IMR-90 (cell line): ENCODE measurements around the gene IQCK. TPM values are rescaled to one million over a fixed set of nuclear protein-coding genes. Genes with fewer than 3 reads are reported as not detected.

Experiments
- ATAC-seq: fragments of 200-7000 bp; cut with Tn5 transposase; 2 replicates; pipeline ENCODE4 v1.9.1; 2020; ENCODE audit warnings: low read depth, mild to moderate bottlenecking, moderate library complexity
- BruUV-seq: library from RNA; stranded (reverse); fragments of 400-500 nt; replicated peaks from 2 replicates; lab custom pipeline; 2021; lab: Mats Ljungman, UMichigan
- CTCF ChIA-PET: fragments of 300-600 bp; formaldehyde crosslinking; extraction: SDS; loops from one replicate; lab custom pipeline; 2021; ENCODE audit warnings: antibody characterized with exemption; lab: Yijun Ruan, JAX
- POLR2A ChIA-PET: fragments of 300-600 bp; sonication (Branson Sonifier 250); formaldehyde crosslinking; loops from one replicate; lab custom pipeline; 2022; ENCODE audit warnings: antibody characterized with exemption; ENCODE audit not compliant: unreplicated experiment; lab: Charles Lee
- DNase-seq: peaks from one replicate; pipeline ENCODE4 v3.0.0; 2013
- H2AFZ ChIP-seq: replicated peaks from 2 replicates; pipeline ENCODE3; 2013; ENCODE audit warnings: low read length, mild to moderate bottlenecking; ENCODE audit not compliant: poor library complexity
- H2AK5ac ChIP-seq: 2 replicates; pipeline ENCODE4 v1.6.1; 2013; ENCODE audit warnings: low read depth, low read length, inconsistent platforms
- H2AK9ac ChIP-seq: replicated peaks from 2 replicates; pipeline ENCODE3; 2013; ENCODE audit warnings: mild to moderate bottlenecking, low read depth, low read length, moderate library complexity; ENCODE audit not compliant: poor library complexity
- H2BK120ac ChIP-seq: 2 replicates; pipeline ENCODE4 v1.6.1; 2013; ENCODE audit warnings: low read depth, low read length, inconsistent platforms
- H2BK15ac ChIP-seq: 3 replicates; pipeline ENCODE4 v1.6.1; 2013; ENCODE audit warnings: low read depth, low read length, inconsistent platforms
- H2BK20ac ChIP-seq: 2 replicates; pipeline ENCODE4 v1.6.1; 2013; ENCODE audit warnings: low read depth, mild to moderate bottlenecking, inconsistent platforms, low read length, moderate library complexity
- H2BK5ac ChIP-seq: 2 replicates; pipeline ENCODE4 v1.6.1; 2013; ENCODE audit warnings: mild to moderate bottlenecking, low read depth, low read length, inconsistent platforms; ENCODE audit not compliant: poor library complexity, severe bottlenecking
- H3K14ac ChIP-seq: replicated peaks from 2 replicates; pipeline ENCODE4 v1.6.1; 2013; ENCODE audit warnings: low read depth, low read length, inconsistent platforms
- H3K18ac ChIP-seq: 2 replicates; pipeline ENCODE4 v1.6.1; 2013; ENCODE audit warnings: low read depth, low read length, control low read depth
- H3K23ac ChIP-seq: 2 replicates; pipeline ENCODE4 v1.6.1; 2013; ENCODE audit warnings: low read depth, low read length, inconsistent platforms
- H3K27ac ChIP-seq: 2 replicates; pipeline ENCODE4 v1.5.1; 2013; ENCODE audit warnings: mild to moderate bottlenecking, control low read depth, low read length; ENCODE audit not compliant: insufficient read depth
- H3K27me3 ChIP-seq: 2 replicates; pipeline ENCODE4 v1.6.1; 2013; ENCODE audit warnings: low read length; ENCODE audit not compliant: control insufficient read depth, insufficient read depth
- H3K36me3 ChIP-seq: 2 replicates; pipeline ENCODE4 v1.6.1; 2013; ENCODE audit warnings: low read length, mixed read lengths; ENCODE audit not compliant: control insufficient read depth, insufficient read depth
- H3K4ac ChIP-seq: 2 replicates; pipeline ENCODE4 v1.6.1; 2013; ENCODE audit warnings: low read depth, low read length, inconsistent platforms
- H3K4me1 ChIP-seq: 2 replicates; pipeline ENCODE4 v1.6.1; 2013; ENCODE audit warnings: low read length, mixed read lengths; ENCODE audit not compliant: control insufficient read depth, insufficient read depth
- H3K4me2 ChIP-seq: 2 replicates; pipeline ENCODE4 v1.6.1; 2013; ENCODE audit warnings: low read depth, mild to moderate bottlenecking, control low read depth, low read length, moderate library complexity
- H3K4me3 ChIP-seq: 2 replicates; pipeline ENCODE4 v1.5.1; 2013; ENCODE audit warnings: low read depth, mild to moderate bottlenecking, control low read depth, low read length, moderate library complexity; ENCODE audit not compliant: insufficient read depth
- H3K56ac ChIP-seq: 2 replicates; pipeline ENCODE4 v1.6.1; 2013; ENCODE audit warnings: low read length, inconsistent platforms; ENCODE audit not compliant: insufficient read depth; ENCODE audit errors: extremely low read depth
- H3K79me1 ChIP-seq, 2 experiments: 2 replicates each; pipeline ENCODE4 v1.6.1; 2013; ENCODE audit warnings: low read length in 2 of 2, inconsistent platforms in 1 of 2, low read depth in 1 of 2
- H3K9ac ChIP-seq: 2 replicates; pipeline ENCODE4 v1.6.1; 2013; ENCODE audit warnings: low read depth, low read length, control low read depth
- H3K9me1 ChIP-seq: 2 replicates; pipeline ENCODE4 v1.6.1; 2013; ENCODE audit warnings: low read length, inconsistent platforms; ENCODE audit not compliant: insufficient read depth
- H3K9me3 ChIP-seq: 2 replicates; pipeline ENCODE4 v1.6.1; 2013; ENCODE audit warnings: low read length; ENCODE audit not compliant: control insufficient read depth, insufficient read depth
- H4K20me1 ChIP-seq: 2 replicates; pipeline ENCODE4 v1.6.1; 2013; ENCODE audit warnings: low read length, inconsistent platforms; ENCODE audit not compliant: insufficient read depth
- H4K5ac ChIP-seq: 2 replicates; pipeline ENCODE4 v1.6.1; 2013; ENCODE audit warnings: mild to moderate bottlenecking, low read depth, low read length, control low read depth
- H4K8ac ChIP-seq, 2 experiments: 2 replicates each; pipeline ENCODE4 v1.6.1; 2013; ENCODE audit warnings: low read depth in 2 of 2, low read length in 2 of 2, control low read depth in 1 of 2, inconsistent platforms in 1 of 2
- H4K91ac ChIP-seq: 2 replicates; pipeline ENCODE4 v1.6.1; 2013; ENCODE audit warnings: low read depth, low read length, inconsistent platforms; ENCODE audit not compliant: insufficient read depth
- BHLHE40 ChIP-seq: fragments of 150-350 bp; IDR thresholded peaks from 2 replicates; pipeline ENCODE4 v1.6.1; 2016; ENCODE audit warnings: mild to moderate bottlenecking, low read depth, low read length
- CEBPB ChIP-seq: IDR thresholded peaks from 2 replicates; pipeline ENCODE4 v1.6.1; 2012; ENCODE audit warnings: low read depth, low read length, improper control_type of control experiment
- CHD1 ChIP-seq: IDR thresholded peaks from 2 replicates; pipeline ENCODE4 v1.6.1; 2012; ENCODE audit warnings: low read depth, low read length, improper control_type of control experiment
- FOS ChIP-seq: fragments of 150-350 bp; IDR thresholded peaks from 2 replicates; pipeline ENCODE4 v1.6.1; 2016; ENCODE audit warnings: low read depth, low read length
- MAFK ChIP-seq: IDR thresholded peaks from 2 replicates; pipeline ENCODE4 v1.6.1; 2012; ENCODE audit warnings: low read depth, low read length, improper control_type of control experiment
- MAZ ChIP-seq: IDR thresholded peaks from 2 replicates; pipeline ENCODE4 v1.6.1; 2012; ENCODE audit warnings: low read depth, mild to moderate bottlenecking, low read length, improper control_type of control experiment, moderate library complexity, borderline replicate concordance
- MXI1 ChIP-seq: IDR thresholded peaks from 2 replicates; pipeline ENCODE4 v1.6.1; 2012; ENCODE audit warnings: low read depth, mild to moderate bottlenecking, low read length, moderate library complexity, borderline replicate concordance
- NFE2L2 ChIP-seq: fragments of 150-350 bp; IDR thresholded peaks from 2 replicates; pipeline ENCODE4 v1.6.1; 2016; ENCODE audit warnings: low read depth, mild to moderate bottlenecking, low read length
- POLR2A ChIP-seq: IDR thresholded peaks from 2 replicates; pipeline ENCODE4 v1.6.1; 2012; ENCODE audit warnings: mild to moderate bottlenecking, low read depth, low read length
- RAD21 ChIP-seq: IDR thresholded peaks from 2 replicates; pipeline ENCODE4 v1.6.1; 2012; ENCODE audit warnings: low read length, improper control_type of control experiment
- RCOR1 ChIP-seq: IDR thresholded peaks from 2 replicates; pipeline ENCODE4 v1.6.1; 2012; ENCODE audit warnings: mild to moderate bottlenecking, low read length, improper control_type of control experiment; ENCODE audit not compliant: insufficient replicate concordance
- RFX5 ChIP-seq: IDR thresholded peaks from 2 replicates; pipeline ENCODE4 v1.8.0; 2012; ENCODE audit warnings: low read depth, mild to moderate bottlenecking, low read length, moderate library complexity
- SMC3 ChIP-seq: fragments of 150-350 bp; IDR thresholded peaks from 2 replicates; pipeline ENCODE4 v1.6.1; 2016; ENCODE audit warnings: low read depth, mild to moderate bottlenecking, antibody characterized with exemption, low read length, moderate library complexity
- WGBS, 2 experiments: methylation state at CpG; one replicate each; pipeline versions ENCODE4 v1.1.5 to v1.1.7; 2013; ENCODE audit warnings: missing lambda C conversion rate in 2 of 2; ENCODE audit not compliant: insufficient read length in 1 of 2; ENCODE audit errors: extremely low coverage in 2 of 2; 5-methylcytosine and 5-hydroxymethylcytosine counted together
- dilution Hi-C: fragments of 300-500 bp; cut with HindIII; formaldehyde crosslinking; loops from one replicate; pipeline ENCODE4 v1.14.3; 2018; ENCODE audit warnings: low sequenced_read_pairs; ENCODE audit not compliant: unreplicated experiment
- in situ Hi-C: fragments of 300-500 bp; cut with MboI; formaldehyde crosslinking; loops from 3 replicates; pipeline ENCODE4 v1.14.3; 2019; ENCODE audit warnings: low sequenced_read_pairs, inconsistent platforms, mixed read lengths
- intact Hi-C: fragments of 100-400 bp; cut with micrococcal nuclease; formaldehyde crosslinking; loops from 2 replicates; pipeline ENCODE4 v1.10.0; 2022
- polyA plus RNA-seq, 3 experiments: library from polyadenylated mRNA; depleted of rRNA; stranded (reverse); fragments of >200 nt; gene quantifications; 2 replicates each; pipeline ENCODE4 v1.2.3, GENCODE V29; 2012; ENCODE audit warnings: low replicate concordance in 1 of 3
- total RNA-seq: library from RNA; depleted of rRNA; stranded (reverse); fragments of >200 nt; gene quantifications from 2 replicates; pipeline ENCODE4 v1.2.3, GENCODE V29; 2012
- TF ChIP-seq, protein P1 (sequence below): conservative IDR thresholded peaks from 2 replicates; pipeline ENCODE4 v1.5.1; 2012; ENCODE audit warnings: mild to moderate bottlenecking, low read depth, low read length, improper control_type of control experiment
- TF ChIP-seq, protein P2 (sequence below): fragments of 150-350 bp; IDR thresholded peaks from 2 replicates; pipeline ENCODE4 v1.6.1; 2016; ENCODE audit warnings: low read depth, mild to moderate bottlenecking, low read length, moderate library complexity, borderline replicate concordance
- TF ChIP-seq, protein P3 (sequence below): fragments of 150-350 bp; IDR thresholded peaks from 2 replicates; pipeline ENCODE4 v1.6.1; 2017; ENCODE audit warnings: mild to moderate bottlenecking, antibody characterized with exemption, low read length, low read depth

Gene IQCK
- total and polyA plus RNA-seq, 2 of the 4 experiments (the other 2 are of a cell fraction): 4.1 to 5.4 TPM

DNA sequence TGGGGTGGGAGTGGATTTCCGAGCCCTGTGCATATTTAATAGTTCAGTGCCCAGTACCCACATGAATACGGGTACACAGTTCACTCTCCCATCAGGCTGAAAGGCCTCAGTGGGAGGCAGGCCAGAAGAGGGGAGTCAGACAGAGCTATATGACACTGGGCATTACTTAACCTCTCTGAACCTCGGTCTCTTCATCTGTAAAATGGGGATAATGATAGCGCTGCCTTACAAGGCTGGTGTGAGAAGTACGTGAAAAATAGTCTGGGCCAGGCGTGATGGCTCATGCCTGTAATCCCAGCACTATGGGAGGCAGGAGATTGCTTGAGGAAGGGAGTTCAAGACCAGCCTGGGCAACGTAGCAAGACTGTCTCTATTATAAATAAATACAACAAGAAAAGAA, 163.0 kb downstream of the IQCK start:
- ATAC-seq: no peak
- no CpG with 5 or more reads among the region's 7 CpGs for WGBS, 2 experiments

More for the DNA sequence above, 163.0 kb downstream of the IQCK start:
- H3K9me1 ChIP-seq: no peaks in the 10 kb centered on the region; the same call in 1 of the 2 replicates
- CTCF ChIA-PET: no interaction called here
- no peak for DNase-seq
- no peak overlapping the region for H4K91ac ChIP-seq
- no peak overlapping the region for H3K9ac ChIP-seq
- no peak overlapping the region for H2BK120ac ChIP-seq
- peaks cover 0 to 8% of the 10 kb centered on the region in 2 experiments; a peak in 1 of 4 replicates for H3K79me1 ChIP-seq
- intact Hi-C loops: no loop called here
- H3K4me2 ChIP-seq: no peak overlapping the region
- no peak overlapping the region for H2AK9ac ChIP-seq
- H3K18ac ChIP-seq: no peak overlapping the region
- H3K4ac ChIP-seq: no peak overlapping the region
- no peak overlapping the region for H4K5ac ChIP-seq
- H3K27me3 ChIP-seq: peaks cover 11% of the 10 kb centered on the region
- H3K9me3 ChIP-seq: no peaks in the 10 kb centered on the region
- H3K27ac ChIP-seq: no peak overlapping the region
- dilution Hi-C loops: loop anchor here (25.0 kb wide), 1 partner anchor 269 kb away; no protein-coding TSS in a partner anchor
- H2BK15ac ChIP-seq: no peak overlapping the region
- no peak overlapping the region for H3K56ac ChIP-seq
- H3K23ac ChIP-seq: no peak overlapping the region
- in situ Hi-C loops: loop anchor here (25.0 kb wide), 1 partner anchor 769 kb away; the partner anchor contains the start of gene ITPRIPL2
- no peak overlapping the region for H4K8ac ChIP-seq
- no TSS peak for BruUV-seq
- peaks cover 5% of the 10 kb centered on the region; the same call in 1 of the 2 replicates for H3K4me1 ChIP-seq
- no peak overlapping the region for H2BK20ac ChIP-seq
- H2AK5ac ChIP-seq: no peak overlapping the region
- H2AFZ ChIP-seq: no peak overlapping the region
- POLR2A ChIA-PET: no interaction called here
- H3K4me3 ChIP-seq: no peak overlapping the region
- peaks cover 4% of the 10 kb centered on the region; the same call in 1 of the 2 replicates for H4K20me1 ChIP-seq
- no peak for TF ChIP-seq FOS
- no peak for TF ChIP-seq BHLHE40
- no peak for TF ChIP-seq MXI1
- TF ChIP-seq CHD1: no peak
- no peak for TF ChIP-seq CEBPB
- TF ChIP-seq POLR2A: no peak
- TF ChIP-seq MAZ: no peak
- no peak for TF ChIP-seq MAFK
- TF ChIP-seq, protein P1, sequence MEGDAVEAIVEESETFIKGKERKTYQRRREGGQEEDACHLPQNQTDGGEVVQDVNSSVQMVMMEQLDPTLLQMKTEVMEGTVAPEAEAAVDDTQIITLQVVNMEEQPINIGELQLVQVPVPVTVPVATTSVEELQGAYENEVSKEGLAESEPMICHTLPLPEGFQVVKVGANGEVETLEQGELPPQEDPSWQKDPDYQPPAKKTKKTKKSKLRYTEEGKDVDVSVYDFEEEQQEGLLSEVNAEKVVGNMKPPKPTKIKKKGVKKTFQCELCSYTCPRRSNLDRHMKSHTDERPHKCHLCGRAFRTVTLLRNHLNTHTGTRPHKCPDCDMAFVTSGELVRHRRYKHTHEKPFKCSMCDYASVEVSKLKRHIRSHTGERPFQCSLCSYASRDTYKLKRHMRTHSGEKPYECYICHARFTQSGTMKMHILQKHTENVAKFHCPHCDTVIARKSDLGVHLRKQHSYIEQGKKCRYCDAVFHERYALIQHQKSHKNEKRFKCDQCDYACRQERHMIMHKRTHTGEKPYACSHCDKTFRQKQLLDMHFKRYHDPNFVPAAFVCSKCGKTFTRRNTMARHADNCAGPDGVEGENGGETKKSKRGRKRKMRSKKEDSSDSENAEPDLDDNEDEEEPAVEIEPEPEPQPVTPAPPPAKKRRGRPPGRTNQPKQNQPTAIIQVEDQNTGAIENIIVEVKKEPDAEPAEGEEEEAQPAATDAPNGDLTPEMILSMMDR: no peak
- TF ChIP-seq RAD21: no peak
- TF ChIP-seq, protein P2, sequence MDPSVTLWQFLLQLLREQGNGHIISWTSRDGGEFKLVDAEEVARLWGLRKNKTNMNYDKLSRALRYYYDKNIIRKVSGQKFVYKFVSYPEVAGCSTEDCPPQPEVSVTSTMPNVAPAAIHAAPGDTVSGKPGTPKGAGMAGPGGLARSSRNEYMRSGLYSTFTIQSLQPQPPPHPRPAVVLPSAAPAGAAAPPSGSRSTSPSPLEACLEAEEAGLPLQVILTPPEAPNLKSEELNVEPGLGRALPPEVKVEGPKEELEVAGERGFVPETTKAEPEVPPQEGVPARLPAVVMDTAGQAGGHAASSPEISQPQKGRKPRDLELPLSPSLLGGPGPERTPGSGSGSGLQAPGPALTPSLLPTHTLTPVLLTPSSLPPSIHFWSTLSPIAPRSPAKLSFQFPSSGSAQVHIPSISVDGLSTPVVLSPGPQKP: no peak
- no peak for TF ChIP-seq RCOR1
- TF ChIP-seq, protein P3, sequence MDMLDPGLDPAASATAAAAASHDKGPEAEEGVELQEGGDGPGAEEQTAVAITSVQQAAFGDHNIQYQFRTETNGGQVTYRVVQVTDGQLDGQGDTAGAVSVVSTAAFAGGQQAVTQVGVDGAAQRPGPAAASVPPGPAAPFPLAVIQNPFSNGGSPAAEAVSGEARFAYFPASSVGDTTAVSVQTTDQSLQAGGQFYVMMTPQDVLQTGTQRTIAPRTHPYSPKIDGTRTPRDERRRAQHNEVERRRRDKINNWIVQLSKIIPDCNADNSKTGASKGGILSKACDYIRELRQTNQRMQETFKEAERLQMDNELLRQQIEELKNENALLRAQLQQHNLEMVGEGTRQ: no peak
- no peak for TF ChIP-seq RFX5
- no peak for TF ChIP-seq NFE2L2
- no peak for TF ChIP-seq SMC3
- no peak overlapping the region for H3K14ac ChIP-seq
- H3K36me3 ChIP-seq: no peaks in the 10 kb centered on the region
- no peak overlapping the region for H2BK5ac ChIP-seq
